HG03460 (cell line): ENCODE results near the gene PSORS1C2.
"Not testable (repeated sequence)": the region's sequence is repeated elsewhere in the genome, so short reads cannot be mapped to it uniquely, and the experiment has no call there.

Experiments
- ATAC-seq: cut with Tn5 transposase; IDR thresholded peaks from one replicate; pipeline ENCODE4 v1.9.1; 2021; ENCODE audit not compliant: unreplicated experiment

The PSORS1C2 gene

DNA sequence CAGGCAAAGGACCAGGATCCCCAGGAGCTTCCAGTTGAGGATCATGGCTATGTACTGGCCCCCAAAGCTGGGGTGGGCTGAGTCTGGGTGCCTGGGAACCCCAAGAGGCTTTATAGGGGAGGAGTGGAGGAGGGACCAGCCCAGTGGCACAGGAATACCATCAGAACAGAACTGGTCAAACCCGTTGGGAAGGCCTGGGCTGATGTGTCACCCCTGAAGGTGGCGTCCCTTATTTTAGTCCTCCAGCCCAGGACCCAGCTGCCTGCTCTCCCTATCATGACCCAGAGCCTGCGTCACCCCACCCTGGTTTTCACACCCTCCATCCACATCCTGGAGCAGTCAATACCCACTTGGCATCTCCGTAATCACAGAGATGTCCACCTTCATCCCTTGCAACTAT, at the start of gene PSORS1C2:
Gene PSORS1C2, minus strand, starts transcription at position 85 of the 400 bp plus-strand sequence. Its CDS starts 40 bp downstream, at position 45.
- no peak for ATAC-seq

GRCh38 chr6:31187780-31188194, 48.9 kb upstream of the PSORS1C2 start:
- no peak for ATAC-seq

- ATAC-seq, result no peak
Measured at GRCh38 chr6:31186052-31186734, 47.3 kb upstream of the PSORS1C2 start.

DNA sequence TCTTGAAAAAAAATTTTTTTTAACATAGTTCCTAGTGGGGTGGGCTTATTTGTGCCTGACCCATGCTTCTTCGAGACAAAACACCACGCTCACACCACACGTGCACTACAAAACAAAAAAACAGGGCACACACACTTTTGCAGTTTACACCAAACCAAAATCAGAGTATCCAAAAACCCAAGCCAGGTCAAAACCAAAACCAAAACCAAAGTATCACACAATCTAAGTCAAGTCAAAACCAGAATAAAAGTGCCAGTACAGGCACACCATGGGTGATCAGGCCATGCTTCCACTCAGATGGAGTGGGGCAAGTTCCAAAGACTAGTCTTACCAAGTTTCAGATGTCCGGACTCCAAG, 46.8 kb upstream of the PSORS1C2 start:
- ATAC-seq, result not testable (repeated sequence)

DNA sequence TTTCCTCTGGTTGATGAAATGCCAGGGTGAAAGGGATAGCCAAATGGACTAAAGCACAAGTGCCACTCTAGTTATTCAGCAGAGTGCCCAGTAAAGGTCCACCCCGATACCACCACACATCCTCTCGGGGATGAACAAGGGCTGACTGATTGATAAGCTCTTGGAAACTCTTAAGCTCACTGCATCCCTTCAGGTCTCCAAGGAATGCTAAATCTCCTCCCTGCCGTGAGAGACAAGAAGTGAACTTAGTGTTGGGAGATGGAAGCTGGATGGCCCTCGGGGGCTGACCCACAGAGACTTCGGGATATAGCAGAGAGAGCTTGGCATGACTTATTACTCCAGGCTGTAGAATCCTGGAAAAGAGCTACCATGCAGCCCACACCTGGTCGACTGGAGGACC, 45.0 kb upstream of the PSORS1C2 start:
- not testable (repeated sequence) for ATAC-seq

DNA sequence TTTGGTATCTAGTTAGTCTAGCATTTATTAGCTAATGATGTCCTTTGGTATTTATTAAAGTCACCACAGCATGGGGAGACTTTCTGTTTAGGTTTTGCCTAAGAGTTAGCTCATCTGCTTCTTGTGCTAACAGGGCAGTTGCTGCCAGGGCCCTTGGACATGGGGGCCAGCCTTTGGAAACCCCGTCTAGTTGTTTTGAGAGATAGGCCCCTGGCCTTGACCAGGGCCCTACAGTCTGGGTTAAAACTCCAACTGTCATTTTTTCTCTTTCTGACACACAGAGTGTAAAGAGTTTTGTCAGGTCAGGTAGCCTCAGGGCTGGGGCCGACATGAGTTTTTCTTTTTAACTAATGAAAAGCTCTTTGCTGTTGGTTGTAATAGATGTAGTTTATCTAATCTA, 44.4 kb upstream of the PSORS1C2 start:
- ATAC-seq, result not testable (repeated sequence)

- ATAC-seq, result no peak
Measured at GRCh38 chr6:31180500-31180899, 41.6 kb upstream of the PSORS1C2 start.

DNA sequence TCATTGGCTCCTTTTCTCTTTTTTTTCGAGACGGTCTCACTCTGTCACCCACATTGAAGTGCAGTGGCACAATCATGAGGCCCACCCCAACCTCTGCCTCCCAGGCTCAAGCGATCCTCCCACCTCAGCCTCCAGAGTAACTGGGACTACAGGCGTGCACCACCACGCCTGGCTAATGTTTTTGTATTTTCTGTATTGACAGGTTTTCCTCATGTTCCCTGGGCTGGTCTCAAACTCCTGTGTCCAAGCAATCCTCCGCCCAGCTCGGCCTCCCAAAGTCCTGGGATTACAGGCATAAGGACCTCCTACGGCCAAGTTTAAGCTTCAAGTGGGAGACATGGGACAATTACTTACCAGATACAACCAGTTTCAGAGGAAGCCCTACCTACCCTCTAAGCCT, 41.0 kb upstream of the PSORS1C2 start:
- no peak for ATAC-seq

GRCh38 chr6:31179042-31179386, 40.1 kb upstream of the PSORS1C2 start:
- no peak for ATAC-seq

GRCh38 chr6:31178143-31179041, 39.5 kb upstream of the PSORS1C2 start:
- no peak for ATAC-seq

DNA sequence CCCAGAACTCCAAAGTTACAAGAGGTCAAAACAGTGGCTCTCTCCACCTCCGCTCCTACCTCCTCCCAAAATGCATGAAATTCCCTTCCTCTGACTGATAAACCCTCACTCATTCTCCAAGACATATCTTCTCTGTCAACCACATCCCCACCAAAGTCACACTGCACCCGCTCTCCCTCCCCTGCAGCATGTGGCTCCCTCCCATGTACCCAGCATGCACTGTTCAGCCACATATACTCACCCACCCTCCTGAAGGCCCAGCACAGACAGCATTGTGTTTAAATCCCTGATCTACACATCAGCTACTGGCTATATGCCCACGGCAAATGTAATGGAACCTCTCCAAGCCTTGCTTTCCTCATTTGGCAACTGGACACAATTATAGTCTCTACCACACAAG, 37.1 kb upstream of the PSORS1C2 start:
- no peak for ATAC-seq

DNA sequence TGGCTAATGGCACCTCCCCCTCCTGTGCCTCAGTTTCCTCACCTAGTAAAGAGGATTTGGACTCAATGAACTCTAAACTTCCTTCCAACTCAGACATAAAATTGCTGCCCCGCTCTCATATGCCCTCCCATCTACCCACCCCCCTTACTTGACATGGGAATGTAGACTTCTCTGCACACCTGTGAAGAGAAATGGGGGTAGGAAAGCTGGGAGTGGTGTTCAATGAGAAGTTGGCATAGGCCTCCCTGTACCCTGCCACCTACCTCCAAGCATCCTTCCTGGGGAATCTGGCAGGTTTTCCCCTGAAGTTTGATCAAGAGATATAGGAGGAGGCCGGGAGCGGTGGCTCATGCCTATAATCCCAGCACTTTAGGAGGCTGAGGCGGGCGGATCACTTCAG, 35.5 kb upstream of the PSORS1C2 start:
- no peak for ATAC-seq

GRCh38 chr6:31173406-31173805, 34.5 kb upstream of the PSORS1C2 start:
- ATAC-seq, result no peak

GRCh38 chr6:31172973-31173384, 34.1 kb upstream of the PSORS1C2 start:
- ATAC-seq, result no peak

GRCh38 chr6:31171931-31172905, 33.4 kb upstream of the PSORS1C2 start:
- no peak for ATAC-seq

DNA sequence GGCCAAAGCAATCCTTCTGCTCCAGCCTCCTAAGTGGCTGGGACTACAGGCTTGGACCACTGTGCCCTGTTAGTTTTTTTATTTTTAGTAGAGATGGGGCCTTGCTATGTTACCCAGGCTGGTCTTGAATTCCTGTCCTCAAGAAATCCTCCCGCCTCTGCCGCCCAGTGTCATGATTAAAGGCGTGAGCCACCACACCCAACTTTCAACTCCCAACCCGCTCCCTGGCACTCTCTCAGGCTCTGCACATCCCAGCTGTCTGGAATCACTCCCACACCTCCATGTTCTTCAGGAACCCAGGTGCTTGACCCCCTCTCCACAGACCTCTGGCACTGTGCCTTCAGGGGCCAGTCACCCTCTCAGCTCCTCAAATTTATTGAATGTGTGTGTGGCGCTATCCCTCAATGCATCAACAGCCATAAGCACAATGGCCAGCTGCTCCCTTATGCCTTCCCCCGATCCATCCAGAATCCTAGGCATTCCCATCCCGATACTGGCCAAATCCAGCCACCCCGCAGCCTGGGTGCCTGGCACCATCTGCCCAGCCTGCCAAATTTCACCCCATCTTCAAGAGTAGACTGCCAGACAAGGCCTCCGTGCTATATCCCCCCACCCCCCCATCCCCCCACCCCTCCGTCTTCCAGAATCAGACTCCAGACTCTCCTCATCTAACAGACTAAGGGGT, 32.3 kb upstream of the PSORS1C2 start:
- no peak for ATAC-seq

DNA sequence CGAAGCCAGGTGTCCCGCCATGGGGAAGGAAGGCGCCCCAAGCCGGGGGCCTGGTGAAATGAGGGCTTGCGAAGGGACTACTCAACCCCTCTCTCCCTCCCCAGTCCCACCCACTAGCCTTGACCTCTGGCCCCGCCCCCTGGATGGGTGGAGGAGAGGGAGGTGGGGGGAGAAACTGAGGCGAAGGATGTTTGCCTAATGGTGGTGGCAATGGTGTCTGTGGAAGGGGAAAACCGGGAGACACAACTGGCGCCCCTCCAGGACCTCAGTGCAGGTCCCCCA, 31.7 kb upstream of the PSORS1C2 start, which contains the start of gene POU5F1:
Gene POU5F1, minus strand, starts transcription at position 83 of the 282 bp plus-strand sequence. Its CDS starts 62 bp downstream, at position 21.
- ATAC-seq, result no peak

GRCh38 chr6:31169858-31170599, 31.2 kb upstream of the PSORS1C2 start:
- ATAC-seq, result not testable (repeated sequence)

GRCh38 chr6:31169123-31169857, 30.4 kb upstream of the PSORS1C2 start:
- ATAC-seq, result no peak
